Ramos (cell line): ENCODE data around the gene AANAT.

Experiments used
- in situ Hi-C: fragments of 300-500 bp; cut with MboI; formaldehyde crosslinking; loops from one replicate; pipeline ENCODE4 v1.14.3; 2022; ENCODE audit warnings: low sequenced_read_pairs; ENCODE audit not compliant: unreplicated experiment

The AANAT gene

GRCh38 chr17:76481071-76481655 is 13.8 kb downstream of the AANAT start:
- in situ Hi-C loops, result loop anchor here (25.0 kb wide), 1 partner anchor 981 kb away; no protein-coding TSS in a partner anchor

DNA sequence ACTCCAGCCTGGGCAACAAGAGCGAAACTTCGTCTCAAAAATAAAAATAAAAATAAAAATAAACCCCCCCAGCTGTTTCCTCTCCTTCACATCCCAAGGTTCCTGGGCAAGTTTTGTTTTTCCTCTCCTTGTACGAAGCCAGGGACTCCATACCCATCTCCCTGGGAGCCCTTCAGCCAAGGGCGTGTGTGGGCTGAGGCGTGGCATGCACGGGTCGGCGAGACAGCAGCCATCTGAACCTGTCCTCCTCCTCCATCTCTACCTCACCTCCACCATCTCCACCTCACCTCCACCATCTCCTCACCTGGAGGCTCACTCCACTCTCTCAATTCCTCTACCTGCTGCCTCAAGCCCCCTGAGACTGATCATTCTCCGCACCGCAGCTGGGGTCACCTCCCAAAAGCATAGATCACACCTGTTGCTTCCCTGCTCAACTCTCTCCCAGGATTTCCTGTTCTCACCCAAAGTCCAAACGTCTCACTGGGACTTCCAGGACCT is 16.9 kb downstream of the AANAT start:
- in situ Hi-C loops, result loop anchor here (25.0 kb wide), 1 partner anchor 978 kb away; no protein-coding TSS in a partner anchor

- in situ Hi-C loops, result loop anchor here (25.0 kb wide), 1 partner anchor 977 kb away; no protein-coding TSS in a partner anchor
Measured at GRCh38 chr17:76485569-76485968, 18.2 kb downstream of the AANAT start.

GRCh38 chr17:76487451-76488192 is 20.2 kb downstream of the AANAT start:
- in situ Hi-C loops, result loop anchor here (25.0 kb wide), 1 partner anchor 975 kb away; no protein-coding TSS in a partner anchor

GRCh38 chr17:76490112-76490710 is 22.8 kb downstream of the AANAT start:
- in situ Hi-C loops, result loop anchor here (25.0 kb wide), 1 partner anchor 972 kb away; no protein-coding TSS in a partner anchor

DNA sequence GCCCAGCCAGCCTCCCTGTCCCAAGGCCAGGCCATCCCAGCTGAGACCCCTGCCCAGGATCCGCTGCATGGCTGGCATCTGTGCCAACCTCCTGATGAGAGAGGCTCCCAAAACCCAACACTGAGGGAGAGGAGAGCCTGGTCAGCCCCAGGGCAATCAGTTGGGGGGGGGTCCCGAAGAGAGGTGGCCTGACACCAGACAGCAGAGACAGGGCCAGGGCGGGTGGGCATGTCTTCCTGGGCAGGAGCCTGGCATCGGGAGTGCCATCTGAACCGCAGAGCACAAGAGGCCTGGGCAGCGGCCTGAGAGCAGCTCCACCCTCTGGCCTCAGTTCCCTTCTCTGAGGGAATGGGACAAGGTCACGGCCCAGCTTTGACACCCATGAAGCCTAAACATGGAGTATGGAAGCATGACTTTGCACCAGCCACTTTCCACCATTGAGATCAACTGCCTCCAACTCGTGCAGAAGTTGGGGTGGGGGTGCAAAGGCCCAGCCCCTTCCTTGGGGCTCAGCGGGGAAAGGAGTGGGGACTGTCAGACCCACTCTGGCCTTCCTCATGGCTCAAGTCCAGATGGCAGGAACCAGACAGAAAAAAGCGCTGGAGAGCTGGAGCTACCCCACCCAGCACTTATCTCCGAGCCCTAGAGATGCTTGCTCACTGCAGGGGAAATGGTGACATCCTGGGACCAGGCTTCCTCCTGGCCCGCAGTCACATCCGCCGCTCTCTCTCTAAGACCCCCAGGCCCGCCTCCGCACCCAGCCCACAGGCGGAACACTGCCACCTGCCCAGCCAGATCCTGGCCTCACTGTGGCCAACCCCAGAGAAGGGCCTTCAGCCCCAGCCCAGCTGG is 24.1 kb downstream of the AANAT start:
- in situ Hi-C loops, result loop anchor here (25.0 kb wide), 1 partner anchor 971 kb away; no protein-coding TSS in a partner anchor

DNA sequence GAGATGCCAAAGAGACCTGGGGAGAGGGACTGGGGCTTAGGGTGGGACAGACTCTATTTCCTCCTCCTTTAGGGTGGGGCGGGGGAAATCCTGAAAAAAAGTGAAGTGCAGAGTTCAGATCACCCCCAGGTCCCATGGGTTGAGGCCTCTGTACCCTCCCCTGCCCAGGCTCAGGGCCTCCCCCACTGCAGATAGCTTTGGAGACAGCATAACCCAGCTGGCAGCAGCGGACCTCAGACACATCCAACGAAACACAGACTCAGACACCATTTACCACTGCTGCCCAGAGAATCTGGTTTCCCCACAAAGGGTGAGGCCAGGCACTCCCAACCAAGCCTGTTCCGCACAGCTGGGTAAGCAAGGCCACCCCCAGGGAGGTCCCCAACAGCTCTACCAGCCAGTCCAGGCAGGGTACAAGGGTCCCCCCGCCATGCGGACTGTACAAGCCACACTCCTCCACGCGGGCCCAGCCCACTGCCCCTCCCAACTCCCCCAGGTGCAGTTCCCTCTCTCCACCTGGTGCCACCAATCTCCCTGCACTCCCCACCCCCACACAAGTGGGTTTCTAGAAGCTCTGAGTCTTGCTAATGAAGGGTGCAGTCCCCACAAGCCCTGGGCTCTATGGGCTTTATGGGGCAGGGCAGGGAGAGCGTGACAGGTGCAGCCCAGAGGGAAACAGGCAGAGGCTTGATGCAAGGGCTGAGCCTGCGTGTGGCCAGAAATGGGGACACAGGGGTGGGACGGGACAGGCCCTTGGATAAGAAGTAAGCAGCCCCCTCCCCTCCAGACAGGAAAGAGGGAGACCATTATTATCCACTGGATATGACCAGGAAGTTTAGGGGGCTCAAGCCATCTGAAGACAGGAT is 25.0 kb downstream of the AANAT start:
- in situ Hi-C loops, result loop anchor here (25.0 kb wide), 1 partner anchor 970 kb away; no protein-coding TSS in a partner anchor

- in situ Hi-C loops, result loop anchor here (25.0 kb wide), 1 partner anchor 969 kb away; no protein-coding TSS in a partner anchor
Measured at GRCh38 chr17:76492989-76493501, 25.6 kb downstream of the AANAT start.

DNA sequence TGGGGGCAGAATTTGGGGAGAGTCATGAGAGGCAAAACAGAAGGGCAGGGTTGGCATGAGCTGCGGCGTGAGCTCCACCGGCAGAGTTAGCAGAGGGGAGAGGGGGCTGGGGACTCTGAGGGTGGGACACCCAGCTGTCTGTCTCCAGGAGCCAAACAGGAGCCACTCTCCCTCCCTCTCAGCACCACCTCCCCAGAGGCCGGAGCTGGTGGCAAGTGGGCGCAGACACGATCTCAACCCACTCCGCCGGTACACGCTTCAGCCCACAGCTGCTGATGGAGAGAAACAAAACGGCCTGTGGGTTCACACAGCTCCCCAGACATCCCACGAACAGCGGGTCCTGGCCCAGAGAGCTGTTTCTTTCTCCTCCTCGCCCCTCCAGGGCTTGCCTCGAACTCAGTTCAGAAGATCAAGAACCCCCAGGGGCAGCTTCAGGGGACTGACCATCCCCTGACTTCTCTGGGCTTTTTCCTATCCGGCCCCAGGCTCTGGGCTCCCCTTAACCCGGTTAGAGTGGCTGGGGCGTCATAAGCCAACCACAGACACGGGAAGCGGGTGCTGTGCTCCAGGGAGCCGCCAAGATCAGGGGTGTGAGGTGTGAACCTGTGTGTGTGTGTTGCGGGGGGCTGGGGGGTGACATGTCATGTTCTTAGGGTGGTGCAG is 26.2 kb downstream of the AANAT start:
- in situ Hi-C loops, result loop anchor here (25.0 kb wide), 1 partner anchor 969 kb away; no protein-coding TSS in a partner anchor

GRCh38 chr17:76495663-76496400 is 28.4 kb downstream of the AANAT start:
- in situ Hi-C loops, result loop anchor here (25.0 kb wide), 1 partner anchor 966 kb away; no protein-coding TSS in a partner anchor

DNA sequence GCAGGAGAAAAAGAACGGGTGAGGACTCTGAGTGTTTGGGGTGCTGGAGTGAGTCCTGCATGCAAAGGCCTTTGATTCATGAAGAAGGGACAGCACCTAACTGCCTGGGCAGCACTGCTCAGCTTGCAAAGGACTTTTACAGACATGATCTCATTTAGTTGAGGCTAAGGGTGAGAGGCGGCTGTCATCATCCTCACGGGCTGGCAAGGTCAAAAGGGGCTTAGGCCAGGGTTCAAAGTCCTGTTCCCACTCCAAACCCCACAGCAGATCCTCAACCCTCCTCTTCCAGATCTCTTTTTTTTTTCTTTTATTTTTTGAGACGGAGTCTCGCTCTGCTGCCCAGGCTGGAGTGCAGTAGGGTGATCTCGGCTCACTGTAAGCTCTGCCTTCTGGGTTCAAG is 29.1 kb downstream of the AANAT start:
- in situ Hi-C loops, result loop anchor here (25.0 kb wide), 1 partner anchor 966 kb away; no protein-coding TSS in a partner anchor

DNA sequence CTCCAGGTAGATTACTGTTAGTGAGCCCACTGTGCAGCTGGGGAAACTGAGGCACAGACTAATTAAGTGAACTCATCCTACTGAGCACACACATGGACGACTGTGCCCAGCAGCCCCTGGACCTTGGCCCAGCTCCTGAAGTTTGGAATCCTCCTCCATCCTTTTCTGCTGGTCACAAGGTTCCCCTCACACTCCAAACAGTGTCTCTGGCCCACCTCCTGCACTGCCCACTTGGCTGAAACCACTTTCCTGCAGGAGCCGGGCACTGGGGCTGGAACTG is 30.2 kb downstream of the AANAT start:
- in situ Hi-C loops, result loop anchor here (25.0 kb wide), 1 partner anchor 965 kb away; no protein-coding TSS in a partner anchor

DNA sequence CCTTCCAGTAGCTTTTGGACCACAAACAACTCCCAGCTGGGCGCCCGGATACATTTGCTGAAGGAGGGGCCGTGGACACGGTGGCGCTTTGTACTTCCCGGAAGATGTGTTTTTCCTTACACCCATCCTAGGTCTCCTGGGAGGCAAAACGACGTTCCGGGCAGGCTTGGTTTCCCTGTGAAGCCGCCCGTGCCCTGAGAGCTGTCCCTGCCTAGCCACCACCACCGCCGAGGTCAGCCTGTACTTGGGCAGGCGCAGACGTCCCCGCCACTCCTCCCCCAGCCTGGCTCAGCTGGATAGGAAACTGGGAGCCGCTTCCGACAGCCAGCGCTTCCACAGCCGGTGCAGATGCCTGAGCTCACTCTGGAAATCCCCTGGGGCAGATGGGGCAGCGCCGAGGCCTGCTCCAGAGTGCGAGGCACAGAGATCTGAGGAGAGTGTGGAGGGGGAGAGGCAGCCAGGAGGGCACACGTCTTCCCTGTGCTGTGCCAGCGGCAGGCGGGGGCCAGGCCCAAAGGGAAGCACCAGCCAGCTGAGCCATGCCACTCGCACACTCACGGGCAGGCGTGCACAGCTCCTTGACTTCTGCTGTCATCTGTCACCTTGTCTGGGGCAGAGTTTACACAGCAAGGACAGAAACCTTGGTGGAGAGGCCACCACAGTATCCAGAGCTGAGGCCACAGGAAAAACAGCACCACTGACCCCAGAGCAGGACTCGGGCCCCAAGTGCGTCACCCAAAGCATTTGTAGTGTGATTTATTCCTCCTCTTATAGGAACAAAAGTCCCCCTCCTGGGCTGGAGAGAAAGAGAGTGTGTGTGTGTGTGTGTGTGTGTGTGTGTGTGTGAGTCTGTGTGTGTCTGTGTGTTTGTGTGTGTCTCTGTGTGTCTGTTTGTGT is 30.8 kb downstream of the AANAT start:
- in situ Hi-C loops, result loop anchor here (25.0 kb wide), 1 partner anchor 964 kb away; no protein-coding TSS in a partner anchor

DNA sequence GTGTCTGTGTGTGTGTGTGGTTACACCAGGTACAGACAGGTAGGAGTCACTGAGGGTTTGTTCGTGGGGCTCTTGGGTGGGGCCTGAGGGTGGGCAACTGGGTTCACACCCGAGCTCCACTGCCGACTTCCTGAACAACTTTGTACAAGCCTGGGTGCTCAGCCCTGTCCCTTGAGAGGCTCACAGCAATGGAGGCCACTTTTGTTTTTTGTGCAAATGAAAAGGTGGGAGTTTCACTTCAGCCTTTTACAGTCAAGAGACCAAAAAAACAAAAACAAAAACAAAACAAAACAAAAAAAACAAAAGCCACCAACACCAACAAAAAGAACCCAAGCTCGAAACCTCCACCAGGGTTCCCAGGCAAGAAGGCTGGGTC is 31.5 kb downstream of the AANAT start:
- in situ Hi-C loops, result loop anchor here (25.0 kb wide), 1 partner anchor 963 kb away; no protein-coding TSS in a partner anchor

GRCh38 chr17:76499267-76499667 is 31.9 kb downstream of the AANAT start:
- in situ Hi-C loops, result loop anchor here (25.0 kb wide), 1 partner anchor 963 kb away; no protein-coding TSS in a partner anchor

DNA sequence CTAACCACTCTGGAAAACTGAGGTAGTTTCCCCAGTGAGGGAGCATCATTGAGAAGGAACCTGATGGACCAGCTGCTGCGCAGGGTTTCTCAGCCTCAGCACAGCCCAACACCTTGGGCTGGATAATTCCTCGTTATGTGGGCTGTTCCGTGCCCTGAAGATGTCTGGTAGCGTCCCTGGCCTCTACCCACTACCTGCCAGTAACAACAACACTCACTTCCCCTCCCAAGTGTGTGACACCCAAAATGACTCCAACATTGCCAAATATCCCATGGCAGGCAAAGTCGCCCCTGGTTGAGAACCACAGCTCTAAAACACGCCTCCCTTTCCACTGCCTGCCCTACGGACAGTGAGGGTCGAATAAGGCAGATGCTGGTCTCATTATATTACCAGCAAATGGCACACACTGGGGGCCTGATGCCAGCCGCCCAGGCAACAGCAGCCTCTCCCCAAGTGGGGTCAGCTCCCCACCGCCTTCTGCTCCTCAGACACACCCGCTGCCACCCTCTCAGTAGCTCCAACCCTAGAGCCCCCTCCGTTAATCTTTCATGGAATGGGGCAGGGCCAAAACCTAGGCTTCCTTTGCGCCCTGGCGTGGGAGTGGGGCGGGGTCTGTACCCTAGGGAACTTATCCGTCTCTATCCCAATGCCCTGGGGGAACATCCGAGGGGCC is 32.8 kb downstream of the AANAT start:
- in situ Hi-C loops, result no loop called here
